Upper lobe of left lung (tissue), 4 donors: ENCODE measurements around the gene TBC1D3B.
"Not testable (repeated sequence)": the region's sequence is repeated elsewhere in the genome, so short reads cannot be mapped to it uniquely, and the experiment has no call there.

Source experiments
- EP300 ChIP-seq, 4 donors: sonication (generic); formaldehyde crosslinking; IDR thresholded peaks; one replicate each; pipeline ENCODE4 v1.5.1; 2017; ENCODE audit warnings: antibody characterized with exemption in 4 of 4, control low read depth in 2 of 4
- POLR2A ChIP-seq, 4 donors: fragments of 450-650 bp; IDR thresholded peaks; one replicate each; pipeline ENCODE4 v1.5.1; 2016 to 2017; ENCODE audit warnings: antibody characterized with exemption in 4 of 4, mild to moderate bottlenecking in 2 of 4
- POLR2AphosphoS5 ChIP-seq, 2 donors: sonication (generic); formaldehyde crosslinking; IDR thresholded peaks; one replicate each; pipeline ENCODE4 v1.5.1; 2017; ENCODE audit warnings: antibody characterized with exemption in 2 of 2
- TF ChIP-seq, protein P1 (sequence below), 6 experiments: fragments of 450-650 bp in 4 of 6; fragments of 200-600 bp in 2 of 6; sonication (generic) in 2 of 6; IDR thresholded peaks; one replicate each; pipeline ENCODE4 v1.5.1; 2016 to 2019; ENCODE audit warnings: antibody characterized with exemption in 6 of 6

DNA sequence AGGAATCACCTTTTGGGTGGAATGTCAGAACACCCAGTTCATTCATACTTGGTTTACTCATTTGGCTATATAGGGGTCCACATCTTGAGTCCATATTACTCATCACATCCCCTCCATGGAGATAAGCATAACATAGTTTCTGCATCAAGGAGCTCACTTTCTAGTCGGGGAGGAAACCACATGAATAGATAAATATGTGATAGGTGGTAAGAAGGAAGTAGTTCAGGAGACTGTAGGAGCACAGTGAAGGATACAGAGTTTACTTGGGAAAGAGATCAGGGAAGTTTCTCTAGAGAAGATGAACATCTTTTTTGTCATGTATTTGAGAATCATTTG lies 30.0 kb upstream of the TBC1D3B start:
- TF ChIP-seq, protein P1, sequence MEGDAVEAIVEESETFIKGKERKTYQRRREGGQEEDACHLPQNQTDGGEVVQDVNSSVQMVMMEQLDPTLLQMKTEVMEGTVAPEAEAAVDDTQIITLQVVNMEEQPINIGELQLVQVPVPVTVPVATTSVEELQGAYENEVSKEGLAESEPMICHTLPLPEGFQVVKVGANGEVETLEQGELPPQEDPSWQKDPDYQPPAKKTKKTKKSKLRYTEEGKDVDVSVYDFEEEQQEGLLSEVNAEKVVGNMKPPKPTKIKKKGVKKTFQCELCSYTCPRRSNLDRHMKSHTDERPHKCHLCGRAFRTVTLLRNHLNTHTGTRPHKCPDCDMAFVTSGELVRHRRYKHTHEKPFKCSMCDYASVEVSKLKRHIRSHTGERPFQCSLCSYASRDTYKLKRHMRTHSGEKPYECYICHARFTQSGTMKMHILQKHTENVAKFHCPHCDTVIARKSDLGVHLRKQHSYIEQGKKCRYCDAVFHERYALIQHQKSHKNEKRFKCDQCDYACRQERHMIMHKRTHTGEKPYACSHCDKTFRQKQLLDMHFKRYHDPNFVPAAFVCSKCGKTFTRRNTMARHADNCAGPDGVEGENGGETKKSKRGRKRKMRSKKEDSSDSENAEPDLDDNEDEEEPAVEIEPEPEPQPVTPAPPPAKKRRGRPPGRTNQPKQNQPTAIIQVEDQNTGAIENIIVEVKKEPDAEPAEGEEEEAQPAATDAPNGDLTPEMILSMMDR (IDR thresholded peaks at IDR 0.05): not testable (repeated sequence)
- TF ChIP-seq POLR2A, POLR2AphosphoS5, EP300 (IDR thresholded peaks at IDR 0.05): not testable (repeated sequence)
